NCI-H2107 treated with DMSO at 0.1 percent for 48 hours (cell line): ENCODE data around the gene C4orf33.
"Not testable (repeated sequence)": the region's sequence is repeated elsewhere in the genome, so short reads cannot be mapped to it uniquely, and the experiment has no call there.

Experiments
- DNase-seq: peaks from one replicate; lab custom pipeline; 2025; ENCODE audit not compliant: unreplicated experiment; lab: John Stamatoyannopoulos, UW

C4orf33 gene

DNA sequence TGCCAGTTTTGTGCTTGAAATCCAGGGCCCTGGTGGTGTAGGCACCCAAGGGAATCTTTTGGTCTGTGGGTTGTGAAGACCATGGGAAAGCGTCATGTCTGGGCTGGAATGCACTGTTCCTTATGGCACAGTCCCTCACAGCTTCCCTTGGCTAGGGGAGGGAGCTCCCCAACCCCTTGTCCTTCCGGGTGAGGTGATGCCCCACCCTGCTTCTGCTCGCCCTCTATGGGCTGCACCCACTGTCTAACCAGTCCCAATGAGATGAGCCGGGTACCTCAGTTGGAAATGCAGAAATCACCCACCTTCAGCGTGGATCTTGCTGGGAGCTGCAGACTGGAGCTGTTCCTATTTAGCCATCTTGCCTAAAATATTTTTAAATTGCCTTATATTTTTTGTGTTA is 30.7 kb downstream of the C4orf33 start:
- not testable (repeated sequence) for DNase-seq

DNA sequence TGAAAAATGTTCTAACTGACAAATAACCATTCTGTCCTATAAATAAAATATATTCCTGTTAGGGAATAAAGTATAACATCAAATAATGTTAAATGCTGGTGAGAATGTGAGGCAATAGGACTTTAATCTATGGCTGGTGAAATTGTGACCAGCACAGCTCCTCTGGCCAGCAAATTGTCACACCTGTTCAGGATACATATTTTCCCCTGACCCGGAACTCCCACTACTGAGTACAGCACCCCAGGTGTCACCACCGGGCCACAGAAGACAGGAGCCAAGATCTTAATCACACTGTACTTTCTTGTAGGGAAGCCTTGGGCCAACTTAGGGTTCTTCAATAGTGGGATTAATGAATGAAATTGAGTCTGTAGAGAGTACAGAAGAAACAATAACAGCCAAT is 33.2 kb downstream of the C4orf33 start:
- no peak for DNase-seq

DNA sequence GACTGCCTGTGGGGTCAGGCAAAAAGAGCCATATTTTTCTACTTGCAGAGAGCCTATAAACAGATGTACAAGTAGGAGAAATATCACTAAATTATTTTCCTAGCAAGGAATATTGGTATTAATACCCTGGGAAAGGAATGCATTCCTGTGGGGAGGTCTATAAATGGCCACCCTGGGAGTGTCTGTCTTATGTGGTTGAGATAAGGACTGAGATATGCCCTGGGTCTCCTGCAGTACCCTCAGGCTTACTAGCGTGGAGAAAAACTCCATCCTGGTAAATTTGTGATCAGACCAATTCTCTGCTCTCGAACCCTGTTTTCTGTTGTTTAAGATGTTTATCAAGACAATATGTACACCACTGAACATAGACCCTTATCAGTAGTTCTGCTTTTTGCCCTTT is 35.4 kb downstream of the C4orf33 start:
- no peak for DNase-seq

DNA sequence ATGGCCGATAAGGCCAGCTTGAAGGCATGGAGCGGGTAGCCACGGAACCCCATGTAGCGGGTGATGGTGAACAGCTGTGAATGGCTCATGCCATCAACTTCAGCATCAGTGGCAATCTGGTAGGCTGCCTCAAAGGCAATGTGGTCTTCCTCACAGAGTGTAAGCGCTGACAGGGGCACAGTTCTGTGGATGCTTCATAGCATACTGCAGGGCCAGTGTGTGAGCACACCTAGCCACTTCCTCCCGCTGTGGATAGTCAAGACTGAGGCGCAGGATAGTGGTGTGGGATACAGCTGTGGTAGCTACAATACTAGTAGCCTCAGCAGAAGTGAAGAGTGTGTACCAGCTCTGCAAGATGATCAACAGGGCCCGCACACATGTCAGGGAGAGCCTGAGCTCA is 40.5 kb downstream of the C4orf33 start:
- no peak for DNase-seq

DNA sequence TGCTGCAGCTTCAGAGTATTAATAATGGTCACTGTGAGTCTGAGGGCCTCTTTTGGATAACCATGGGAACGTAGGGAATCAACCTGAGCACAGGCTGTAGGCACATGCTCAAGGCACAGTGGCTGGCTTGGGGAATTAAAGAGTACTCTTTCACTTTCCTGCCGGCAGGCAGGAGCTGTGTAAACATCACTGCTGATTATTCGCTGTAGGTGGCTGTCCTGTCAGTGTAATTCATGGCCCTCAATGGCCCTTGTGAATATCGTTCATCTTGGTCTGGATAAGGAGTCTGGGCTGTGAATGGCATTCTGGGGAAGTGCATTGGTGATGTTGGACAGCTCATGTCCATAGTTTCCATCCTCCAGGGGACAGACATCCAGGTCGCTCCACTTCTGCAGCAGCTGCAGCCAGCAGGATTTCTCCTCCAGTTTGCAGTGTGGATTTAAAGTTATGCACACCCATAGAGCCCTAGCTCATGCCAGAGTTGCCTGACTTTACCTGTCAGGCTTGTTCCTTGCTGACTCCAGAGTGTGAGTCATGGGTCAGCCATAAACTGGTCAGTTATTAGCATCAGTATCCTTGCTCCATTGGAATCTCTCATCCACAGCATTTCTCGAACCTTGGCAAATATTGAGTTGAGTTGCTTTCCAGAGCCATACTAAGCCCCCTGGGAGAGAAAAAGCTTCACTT is 43.0 kb downstream of the C4orf33 start:
- no peak for DNase-seq

DNA sequence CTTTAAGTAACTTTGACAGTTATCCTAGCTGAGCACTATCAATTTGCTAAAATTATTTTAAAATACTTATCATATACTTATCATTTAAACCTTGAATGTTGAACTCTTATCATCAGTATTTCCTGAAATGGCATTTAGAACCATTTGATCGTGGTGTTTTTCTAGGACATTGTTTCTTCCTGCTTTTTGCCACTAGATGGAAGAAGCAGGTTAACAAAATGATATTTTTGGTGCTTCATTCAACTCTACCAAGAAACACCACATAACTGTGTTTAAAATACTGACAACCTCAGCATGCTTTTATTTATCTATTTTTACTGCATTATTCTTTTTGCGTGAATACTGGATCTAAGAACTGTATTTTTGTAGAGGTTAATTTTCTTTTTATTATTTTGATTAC is 44.6 kb downstream of the C4orf33 start:
- no peak for DNase-seq

DNA sequence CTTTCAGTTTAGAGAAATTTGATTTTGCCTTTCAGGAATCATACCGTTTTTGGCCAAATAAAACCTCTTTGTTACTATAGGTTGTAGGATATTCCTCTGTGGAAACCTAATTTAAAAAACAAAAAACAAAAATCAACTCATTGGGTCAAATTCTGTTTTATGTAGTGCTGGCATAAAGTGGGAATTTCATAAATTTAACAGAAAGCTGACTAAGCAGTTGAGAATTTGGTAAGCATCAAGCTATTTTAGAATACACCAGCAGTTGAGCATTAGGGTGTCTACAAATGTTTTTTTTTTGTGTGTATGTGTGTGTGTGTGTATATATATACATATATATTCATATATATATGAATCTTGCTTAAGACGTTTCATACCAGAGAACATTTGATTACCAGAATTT is 47.4 kb downstream of the C4orf33 start:
- DNase-seq: no peak

DNA sequence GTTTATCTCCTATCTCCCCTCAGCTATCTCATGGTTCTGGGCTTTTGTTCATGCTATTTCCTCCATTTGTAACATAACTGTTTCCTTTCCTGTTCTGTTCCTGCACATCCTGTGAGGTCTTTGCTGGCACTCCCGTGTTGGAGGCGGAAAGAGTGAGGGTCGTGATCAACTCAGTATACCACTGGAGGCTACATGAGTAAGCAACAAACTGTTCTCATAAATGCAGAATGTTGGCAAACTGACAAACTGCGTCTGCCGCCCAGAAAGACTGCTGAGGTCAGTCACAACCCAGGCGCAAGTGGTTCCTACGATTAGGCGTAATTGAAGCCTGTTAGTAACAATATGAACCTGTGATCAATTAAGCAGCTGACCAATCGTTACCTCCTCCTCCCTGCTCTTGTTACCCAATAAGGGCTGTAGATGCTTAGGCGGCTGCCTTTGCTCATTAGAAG is 48.8 kb downstream of the C4orf33 start:
- DNase-seq: no peak

DNA sequence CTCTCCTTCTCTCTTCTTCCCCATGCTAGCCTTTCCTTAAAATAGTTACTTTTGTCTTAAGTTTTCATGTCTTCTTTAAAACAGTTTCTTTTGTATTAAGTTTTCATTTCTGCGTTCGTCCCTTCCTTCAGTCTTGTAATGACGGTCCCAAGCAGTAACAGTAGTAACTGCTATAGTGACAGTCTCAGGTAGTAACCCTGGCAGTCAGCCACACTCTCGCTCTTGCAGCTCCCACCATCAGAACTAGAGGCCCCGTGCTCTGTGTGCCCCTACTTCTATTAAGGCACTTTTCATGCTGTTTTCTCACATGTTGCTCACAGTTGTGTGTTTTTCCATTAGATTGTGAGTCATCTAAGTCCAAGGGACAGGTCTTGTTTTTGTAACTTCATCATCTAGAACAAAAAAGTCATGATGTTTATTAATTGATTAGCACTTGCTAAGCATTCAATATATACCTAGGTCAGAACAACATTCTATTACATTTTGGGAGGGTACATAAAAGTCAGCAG is 49.3 kb downstream of the C4orf33 start:
- DNase-seq: no peak

DNA sequence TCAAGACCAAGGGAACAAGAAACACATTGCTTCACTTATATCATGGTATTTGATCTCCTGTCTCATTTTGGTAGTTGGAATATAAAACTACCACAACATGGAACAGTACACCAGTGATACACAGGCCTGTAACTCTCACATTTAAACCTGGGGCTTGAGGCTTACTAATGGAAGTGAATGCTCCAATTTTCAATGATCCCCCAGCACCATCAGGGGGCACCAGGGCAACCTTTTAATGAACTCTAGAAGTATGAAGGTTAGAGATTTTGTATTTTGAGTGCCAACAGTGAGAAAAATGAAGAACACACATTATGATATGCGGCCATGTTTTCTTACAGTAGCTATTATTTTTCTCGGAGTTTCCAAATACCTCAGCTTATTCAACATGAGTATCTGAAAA is 50.7 kb downstream of the C4orf33 start:
- no peak for DNase-seq

DNA sequence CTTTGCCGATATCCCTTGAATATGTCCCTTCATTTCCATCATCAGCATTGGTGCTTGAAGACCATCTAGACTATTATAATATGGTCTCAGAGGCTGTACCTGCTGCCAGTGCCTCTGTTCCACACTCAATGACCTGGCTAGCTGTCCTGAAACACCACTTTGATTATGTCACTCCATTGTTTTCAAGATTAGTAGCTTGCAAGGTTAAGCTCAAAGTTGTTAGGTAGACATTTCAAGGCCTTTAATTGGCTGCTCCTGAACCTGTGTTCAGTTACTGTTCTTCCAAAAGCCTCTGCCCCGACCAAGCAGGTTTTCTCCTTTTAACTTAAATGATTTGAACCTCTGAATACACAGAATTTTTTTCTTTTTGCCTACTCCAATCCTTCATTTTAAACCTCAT is 52.9 kb downstream of the C4orf33 start:
- no peak for DNase-seq

DNA sequence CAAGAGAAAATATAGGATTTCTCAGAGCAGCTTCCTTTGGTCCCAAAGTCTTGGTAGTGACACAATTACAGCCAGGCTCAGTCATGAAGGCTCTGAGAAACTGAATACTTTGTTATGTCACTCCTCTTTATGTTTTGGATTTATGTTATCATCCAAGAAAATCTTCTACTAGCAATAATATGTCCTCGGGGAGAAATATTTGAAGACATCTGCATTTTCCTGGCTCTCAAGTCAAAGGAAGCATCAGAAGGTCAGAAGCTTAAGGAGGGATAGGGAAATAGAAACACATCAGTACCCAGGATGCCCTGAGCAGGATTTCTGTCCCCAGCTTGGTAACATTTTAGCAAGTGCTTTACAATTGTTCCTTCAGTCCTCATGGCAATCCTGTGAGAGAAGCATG is 54.0 kb downstream of the C4orf33 start:
- no peak for DNase-seq

DNA sequence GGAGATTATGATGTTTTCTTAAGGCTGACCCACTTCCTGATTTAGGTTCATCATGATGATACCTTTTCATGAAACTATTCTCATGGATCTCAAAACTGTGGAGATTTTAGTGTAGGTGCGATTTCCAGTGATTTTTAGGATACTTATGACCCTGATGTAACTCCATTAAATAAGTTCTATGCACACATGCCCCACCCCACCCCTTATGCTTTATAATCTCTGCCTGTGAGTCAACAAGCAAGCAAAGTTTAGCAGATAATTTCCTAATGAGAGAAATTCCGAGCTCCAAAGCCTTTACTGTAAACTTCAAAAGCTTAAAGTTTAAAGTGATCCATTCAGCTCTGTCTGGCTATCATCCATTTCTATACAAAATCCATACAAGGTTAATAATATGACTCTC is 56.4 kb downstream of the C4orf33 start:
- no peak for DNase-seq

DNA sequence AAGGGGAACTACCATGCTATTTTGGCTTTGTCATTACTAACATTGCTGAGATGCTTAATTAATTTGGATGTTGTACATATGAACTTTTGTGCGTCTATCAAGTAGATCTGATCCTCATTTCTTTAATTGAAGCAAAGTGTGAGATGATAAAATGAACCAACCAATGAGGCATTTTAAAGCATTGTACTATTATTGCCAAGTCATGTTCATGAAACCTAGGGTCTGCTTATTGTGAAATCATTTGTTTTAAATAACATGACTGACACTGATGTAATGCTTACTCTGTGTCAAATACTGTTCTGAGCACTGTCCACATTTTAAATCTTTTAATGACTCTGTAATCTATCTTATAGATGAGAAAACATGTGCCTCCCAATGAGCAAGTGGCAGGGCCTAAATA is 57.7 kb downstream of the C4orf33 start:
- DNase-seq: no peak

DNA sequence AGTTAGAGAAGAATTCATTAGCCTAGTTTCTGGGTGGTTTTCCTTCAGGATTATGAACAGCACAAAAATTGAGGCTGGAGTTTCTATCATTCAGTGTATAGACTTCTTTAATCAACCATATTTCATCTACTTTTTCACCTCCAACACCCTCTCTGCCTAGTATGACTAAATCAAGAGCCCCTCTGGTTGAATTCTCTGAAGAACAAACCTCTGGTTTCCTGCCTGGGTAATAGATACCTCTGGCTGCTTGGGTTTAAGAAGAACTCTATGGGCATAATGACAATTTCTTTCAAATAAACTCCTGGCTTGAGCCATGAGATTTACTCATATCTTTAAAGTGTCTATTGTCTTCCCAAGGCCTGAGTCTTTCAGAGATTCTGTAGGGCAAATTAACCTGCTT is 66.5 kb downstream of the C4orf33 start:
- DNase-seq: no peak

DNA sequence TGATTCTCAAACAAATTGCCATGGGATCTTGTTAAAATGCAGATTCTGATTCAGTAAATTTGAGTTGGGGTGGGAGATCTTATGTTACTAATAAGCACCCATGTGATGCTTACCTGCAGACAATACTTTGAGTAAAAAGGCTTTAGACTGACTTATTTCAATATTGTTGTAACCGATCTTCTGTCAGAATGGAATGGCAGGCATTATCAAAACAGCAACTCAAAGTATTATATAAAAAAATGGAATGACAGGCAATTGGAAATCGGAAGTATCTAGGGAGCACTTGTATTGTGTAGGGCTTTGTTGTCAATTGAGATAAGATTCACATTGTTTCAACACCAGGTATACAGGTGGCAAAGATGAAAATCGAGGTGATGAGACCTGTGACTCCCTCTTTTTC is 67.5 kb downstream of the C4orf33 start:
- no peak for DNase-seq

DNA sequence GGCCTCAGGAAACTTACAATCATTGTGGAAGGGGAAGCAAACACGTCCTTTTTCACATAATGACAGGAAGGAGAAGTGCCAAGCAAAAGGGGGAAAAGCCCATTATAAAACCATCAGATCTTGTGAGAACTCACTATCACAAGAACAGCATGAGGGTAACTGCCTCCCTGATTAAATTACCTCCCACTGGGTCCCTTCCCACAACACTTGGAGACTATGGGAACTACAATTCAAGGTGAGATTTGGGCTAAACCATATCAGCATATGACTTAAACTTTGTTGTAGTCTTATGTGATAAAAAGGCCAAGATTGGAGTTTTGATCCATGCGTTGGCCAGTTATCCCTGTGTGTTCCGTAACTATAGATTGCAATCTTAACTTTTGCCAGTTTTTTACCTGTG is 68.3 kb downstream of the C4orf33 start:
- DNase-seq: no peak
